ENCODE data around the gene ABCD3.

GRCh38 chr1:94555091-94555490 lies 136.9 kb downstream of the ABCD3 start:
- TF ChIP-seq CTCF (IDR thresholded peaks at IDR 0.05) (no peak), JUND (IDR thresholded peaks at IDR 0.05) (no peak), TAF1 (IDR thresholded peaks at IDR 0.05; ENCODE audit: borderline replicate concordance, low read depth, low read length) (no peak), RFX5 (IDR thresholded peaks at IDR 0.05; ENCODE audit: low read length) (no peak), NFIC (IDR thresholded peaks at IDR 0.05; ENCODE audit: borderline replicate concordance) (no peak), EP300 (IDR thresholded peaks at IDR 0.05; ENCODE audit: borderline replicate concordance in 1 of 2, low read depth in 1 of 2, low read length in 1 of 2) (no peak), GABPA (IDR thresholded peaks at IDR 0.05; ENCODE audit: low read depth) (no peak), SMC3 (IDR thresholded peaks at IDR 0.05; ENCODE audit: low read depth, low read length) (no peak), FOSL2 (IDR thresholded peaks at IDR 0.05; ENCODE audit: borderline replicate concordance, low read depth) (no peak), RXRA (IDR thresholded peaks at IDR 0.05; ENCODE audit: borderline replicate concordance, low read depth) (no peak), TEAD4 (IDR thresholded peaks at IDR 0.05; ENCODE audit: borderline replicate concordance, insufficient read depth) (no peak)
